HG03460 (cell line): ENCODE measurements around the gene ABCA12.

ENCODE experiments used
- ATAC-seq: cut with Tn5 transposase; IDR thresholded peaks from one replicate; pipeline ENCODE4 v1.9.1; 2021; ENCODE audit not compliant: unreplicated experiment

Gene ABCA12

GRCh38 chr2:215120401-215120800 is 18.0 kb downstream of the ABCA12 start:
- ATAC-seq, result no peak

GRCh38 chr2:215119847-215120246 is 18.6 kb downstream of the ABCA12 start:
- ATAC-seq, result no peak

- no peak for ATAC-seq
Measured at GRCh38 chr2:215110918-215111317, 27.5 kb downstream of the ABCA12 start.

- no peak for ATAC-seq
Measured at GRCh38 chr2:215107216-215108056, 31.0 kb downstream of the ABCA12 start.

GRCh38 chr2:215105607-215106354 is 32.6 kb downstream of the ABCA12 start:
- no peak for ATAC-seq

- no peak for ATAC-seq
Measured at GRCh38 chr2:215104226-215104625, 34.2 kb downstream of the ABCA12 start.

GRCh38 chr2:215098875-215099274 is 39.6 kb downstream of the ABCA12 start:
- no peak for ATAC-seq

- ATAC-seq, result no peak
Measured at GRCh38 chr2:215084080-215084479, 54.3 kb downstream of the ABCA12 start.

- no peak for ATAC-seq
Measured at GRCh38 chr2:215083146-215083545, 55.3 kb downstream of the ABCA12 start.

GRCh38 chr2:215082446-215082845 is 56.0 kb downstream of the ABCA12 start:
- ATAC-seq, result no peak

- ATAC-seq, result no peak
Measured at GRCh38 chr2:215080545-215080944, 57.9 kb downstream of the ABCA12 start.

- no peak for ATAC-seq
Measured at GRCh38 chr2:215071676-215072075, 66.8 kb downstream of the ABCA12 start.

GRCh38 chr2:215068399-215068798 is 70.0 kb downstream of the ABCA12 start:
- no peak for ATAC-seq

- ATAC-seq, result no peak
Measured at GRCh38 chr2:215066124-215066523, 72.3 kb downstream of the ABCA12 start.

GRCh38 chr2:215063526-215063925 is 74.9 kb downstream of the ABCA12 start:
- no peak for ATAC-seq

- no peak for ATAC-seq
Measured at GRCh38 chr2:215060861-215061536, 77.4 kb downstream of the ABCA12 start.

GRCh38 chr2:215059724-215060123 is 78.7 kb downstream of the ABCA12 start:
- ATAC-seq, result no peak

- no peak for ATAC-seq
Measured at GRCh38 chr2:215055891-215056290, 82.5 kb downstream of the ABCA12 start.

GRCh38 chr2:215052810-215053209 is 85.6 kb downstream of the ABCA12 start:
- ATAC-seq, result no peak

GRCh38 chr2:215052404-215052803 is 86.0 kb downstream of the ABCA12 start:
- ATAC-seq, result no peak

- no peak for ATAC-seq
Measured at GRCh38 chr2:215049341-215049740, 89.1 kb downstream of the ABCA12 start.

- ATAC-seq, result no peak
Measured at GRCh38 chr2:215038421-215038820, 100.0 kb downstream of the ABCA12 start.
